Fibroblast of lung (primary cell): ENCODE data around the gene BTBD17.

Source experiments
- EZH2 ChIP-seq: IDR thresholded peaks from 2 replicates; pipeline ENCODE4 v1.5.1; 2012; ENCODE audit warnings: low read length, control low read depth, mild to moderate bottlenecking; ENCODE audit errors: missing control alignments
- TF ChIP-seq, protein P1 (sequence below), 2 donors: IDR thresholded peaks in 1 of 2; conservative IDR thresholded peaks in 1 of 2; 1 replicate in 1 of 2; 2 replicates in 1 of 2; pipeline ENCODE4 v1.5.1; 2011 to 2012; ENCODE audit warnings: low read length in 2 of 2, control low read depth in 1 of 2, inconsistent platforms in 1 of 2, low read depth in 1 of 2, mild to moderate bottlenecking in 1 of 2

DNA sequence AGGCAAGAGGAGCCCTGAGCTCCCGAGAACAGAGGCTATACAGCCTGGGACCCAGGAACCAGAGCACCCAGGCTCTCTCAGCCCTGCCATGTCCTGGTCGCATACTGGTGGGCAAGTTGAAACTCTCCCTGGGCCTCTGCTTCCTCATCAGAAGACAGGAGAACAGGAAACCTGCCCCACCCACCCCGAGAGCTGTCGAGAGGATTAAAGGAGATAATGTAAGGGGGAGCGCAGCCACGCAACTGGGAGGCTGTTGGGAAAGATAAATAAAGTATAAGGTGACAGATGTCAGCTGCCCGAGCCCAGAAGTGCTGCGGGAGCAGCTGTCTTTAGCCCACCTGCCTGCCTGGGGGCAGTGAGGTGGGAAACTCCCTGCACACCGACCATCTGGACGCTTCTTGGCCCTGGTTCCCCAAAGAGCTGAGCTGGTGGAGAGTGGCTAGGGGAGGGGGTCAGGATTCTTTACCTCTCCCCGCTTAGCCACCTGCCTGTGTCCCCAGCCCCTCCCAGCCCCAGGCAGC, 28.8 kb downstream of the BTBD17 start:
- TF ChIP-seq, protein P1, sequence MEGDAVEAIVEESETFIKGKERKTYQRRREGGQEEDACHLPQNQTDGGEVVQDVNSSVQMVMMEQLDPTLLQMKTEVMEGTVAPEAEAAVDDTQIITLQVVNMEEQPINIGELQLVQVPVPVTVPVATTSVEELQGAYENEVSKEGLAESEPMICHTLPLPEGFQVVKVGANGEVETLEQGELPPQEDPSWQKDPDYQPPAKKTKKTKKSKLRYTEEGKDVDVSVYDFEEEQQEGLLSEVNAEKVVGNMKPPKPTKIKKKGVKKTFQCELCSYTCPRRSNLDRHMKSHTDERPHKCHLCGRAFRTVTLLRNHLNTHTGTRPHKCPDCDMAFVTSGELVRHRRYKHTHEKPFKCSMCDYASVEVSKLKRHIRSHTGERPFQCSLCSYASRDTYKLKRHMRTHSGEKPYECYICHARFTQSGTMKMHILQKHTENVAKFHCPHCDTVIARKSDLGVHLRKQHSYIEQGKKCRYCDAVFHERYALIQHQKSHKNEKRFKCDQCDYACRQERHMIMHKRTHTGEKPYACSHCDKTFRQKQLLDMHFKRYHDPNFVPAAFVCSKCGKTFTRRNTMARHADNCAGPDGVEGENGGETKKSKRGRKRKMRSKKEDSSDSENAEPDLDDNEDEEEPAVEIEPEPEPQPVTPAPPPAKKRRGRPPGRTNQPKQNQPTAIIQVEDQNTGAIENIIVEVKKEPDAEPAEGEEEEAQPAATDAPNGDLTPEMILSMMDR (conservative IDR thresholded peaks at IDR 0.05 in 1 of 2, IDR thresholded peaks at IDR 0.05 in 1 of 2; ENCODE audit: low read depth in 1 of 2, low read length in 2 of 2) = no peak
- TF ChIP-seq EZH2 = no peak
